HG03135 (cell line): ENCODE results near the gene HDHD5.

Experiments used
- ATAC-seq: cut with Tn5 transposase; IDR thresholded peaks from one replicate; pipeline ENCODE4 v1.9.1; 2021; ENCODE audit warnings: mild to moderate bottlenecking, moderate library complexity; ENCODE audit not compliant: unreplicated experiment

Gene HDHD5

GRCh38 chr22:17158568-17159503, at the start of gene HDHD5:
HDHD5 (minus strand) TSS chr22:17159277; CDS start chr22:17159251, 26 bp downstream.
- peak; percentile 76 for ATAC-seq

DNA sequence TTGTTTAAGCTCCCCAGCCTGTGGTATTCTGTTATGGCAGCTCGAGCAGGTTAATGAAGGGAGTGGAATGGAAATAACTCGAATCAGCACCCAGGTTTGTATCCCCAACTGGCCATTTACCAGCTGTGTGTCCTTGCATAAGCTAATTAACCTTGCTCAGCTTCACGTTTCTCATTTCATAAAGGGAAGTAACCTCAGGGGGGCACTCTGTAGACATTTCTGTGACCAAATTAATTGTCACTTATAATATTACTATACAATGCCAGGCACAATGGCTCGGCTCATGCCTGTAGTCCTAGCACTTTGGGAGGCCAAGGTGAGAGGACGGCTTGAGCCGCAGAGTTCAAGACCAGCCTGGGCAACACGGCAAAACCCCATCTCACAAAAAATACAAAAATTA, 46.4 kb upstream of the HDHD5 start:
- ATAC-seq, result no peak

DNA sequence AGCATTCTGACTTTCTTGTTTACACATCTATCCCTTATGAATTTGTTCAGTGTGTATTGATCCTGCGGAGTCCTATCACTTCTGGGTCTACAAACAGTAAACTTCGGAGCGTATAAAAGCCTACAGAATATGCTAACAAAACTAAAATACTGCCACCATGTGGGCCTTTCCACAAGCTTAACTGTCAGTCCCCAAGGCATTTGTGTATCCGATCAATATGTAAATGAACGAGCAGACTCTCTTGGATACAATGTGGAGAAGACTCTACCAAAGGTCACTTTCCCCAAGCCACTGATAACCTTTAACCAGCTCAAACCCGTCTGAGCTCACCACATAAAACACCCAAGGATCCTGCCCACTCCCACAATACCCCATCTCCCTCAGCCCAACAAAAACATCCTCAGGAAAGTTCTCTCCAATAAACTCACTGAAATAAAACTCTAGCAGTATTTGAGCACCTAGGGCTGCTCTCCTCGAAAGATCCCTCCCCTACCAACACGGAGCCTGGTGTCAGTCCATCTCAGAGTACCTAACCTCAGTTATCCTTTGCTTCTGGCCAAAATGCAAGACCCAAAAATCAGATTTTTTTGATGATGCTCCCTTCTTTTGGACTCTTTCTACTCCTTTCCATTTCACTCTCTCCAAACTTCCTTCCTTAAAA, 42.3 kb upstream of the HDHD5 start:
- no peak for ATAC-seq

DNA sequence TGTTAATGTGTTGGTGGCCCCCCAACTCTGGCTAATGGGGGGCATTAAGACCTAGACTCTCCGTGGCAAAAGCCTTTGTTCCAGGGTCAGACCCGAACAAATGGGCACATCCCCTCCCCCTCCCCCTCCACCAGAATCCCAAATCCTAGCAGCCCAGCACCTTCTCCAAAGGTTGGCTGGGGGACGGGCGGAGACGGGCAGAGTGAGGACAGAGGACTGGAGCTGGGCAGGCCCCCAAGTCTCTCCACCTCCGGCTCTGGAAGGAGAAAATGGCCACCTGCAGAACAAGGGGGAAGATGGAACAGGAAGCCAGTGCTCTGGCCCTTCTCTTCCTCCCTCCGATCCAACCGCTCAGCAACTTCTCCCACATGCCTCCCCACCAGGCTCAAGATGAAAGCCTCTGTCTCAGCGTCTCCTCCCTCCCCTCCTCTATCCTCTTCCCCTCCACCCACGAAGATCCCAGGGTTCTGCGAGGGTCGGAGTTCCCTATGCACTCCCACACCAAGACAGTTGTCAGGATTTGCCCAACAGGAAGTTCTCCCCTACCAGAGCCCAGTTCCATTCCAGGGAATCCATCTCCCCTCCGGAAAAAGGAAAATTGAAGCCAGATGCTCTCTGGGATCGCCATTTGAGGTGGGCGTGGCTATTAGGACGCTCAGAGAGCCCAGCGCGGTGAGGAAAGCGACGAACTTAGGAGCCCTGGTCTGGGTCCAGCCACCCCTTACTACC, 40.1 kb upstream of the HDHD5 start:
- no peak for ATAC-seq

DNA sequence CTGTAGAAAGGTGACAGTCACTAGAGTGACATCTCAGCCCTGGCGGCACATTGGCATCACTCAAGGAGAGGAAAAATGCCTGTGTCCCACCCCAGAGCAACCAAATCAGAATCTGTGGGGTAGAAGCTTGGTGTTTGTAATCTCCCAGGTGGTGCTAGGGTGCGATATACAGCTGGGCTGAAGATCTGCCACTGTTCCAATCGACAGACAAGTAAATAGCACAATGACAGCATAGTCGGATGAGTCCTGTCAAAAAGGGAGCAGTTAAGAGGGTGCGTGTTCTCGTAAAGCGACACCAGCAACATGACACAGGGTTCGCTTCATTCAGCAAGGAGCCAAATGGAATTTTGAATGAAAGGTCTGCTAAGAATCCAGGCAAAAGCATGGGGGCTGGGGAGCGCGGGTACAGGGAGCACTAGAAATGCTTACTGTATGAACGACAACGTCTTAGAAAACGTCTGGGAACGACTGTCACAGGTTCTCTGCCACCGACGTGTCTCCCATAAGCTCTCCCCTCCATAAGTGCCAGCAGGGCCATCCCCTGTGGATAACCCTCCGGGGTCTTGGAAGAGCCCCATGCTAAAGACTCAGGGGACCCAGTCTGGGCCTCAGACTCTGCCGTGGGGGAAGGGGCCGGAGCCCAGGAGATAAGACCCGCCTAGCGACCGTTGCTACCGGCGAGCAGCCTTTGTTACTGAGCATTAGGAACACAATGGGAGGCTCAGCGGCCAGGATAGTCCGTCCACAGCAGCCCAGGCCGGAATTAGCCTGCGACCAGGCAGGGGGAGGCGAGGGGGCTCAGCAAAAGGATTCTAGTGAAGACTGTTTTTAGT, 39.3 kb upstream of the HDHD5 start:
- no peak for ATAC-seq

DNA sequence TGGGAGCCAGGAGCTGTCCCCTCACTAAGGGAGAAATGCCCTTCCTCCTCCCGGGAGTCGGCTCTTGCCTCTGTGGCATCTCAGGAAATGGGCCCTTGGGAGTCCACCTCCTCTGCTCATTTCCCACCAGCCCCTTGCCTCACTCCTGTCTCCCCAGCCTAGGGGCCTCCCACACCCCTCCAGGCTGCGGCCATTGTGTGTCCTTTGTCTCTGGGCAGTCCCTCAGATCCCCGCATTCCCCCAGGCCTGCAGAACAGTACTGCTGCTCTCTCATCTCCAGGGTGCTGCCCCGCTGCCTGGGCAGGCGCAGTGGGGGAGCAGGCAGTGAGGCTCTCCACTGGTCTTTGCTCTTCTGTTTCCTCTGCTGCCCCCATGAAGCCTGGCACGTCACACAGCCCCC, 35.1 kb upstream of the HDHD5 start:
- no peak for ATAC-seq

GRCh38 chr22:17192186-17192585, 33.1 kb upstream of the HDHD5 start:
- ATAC-seq, result no peak

DNA sequence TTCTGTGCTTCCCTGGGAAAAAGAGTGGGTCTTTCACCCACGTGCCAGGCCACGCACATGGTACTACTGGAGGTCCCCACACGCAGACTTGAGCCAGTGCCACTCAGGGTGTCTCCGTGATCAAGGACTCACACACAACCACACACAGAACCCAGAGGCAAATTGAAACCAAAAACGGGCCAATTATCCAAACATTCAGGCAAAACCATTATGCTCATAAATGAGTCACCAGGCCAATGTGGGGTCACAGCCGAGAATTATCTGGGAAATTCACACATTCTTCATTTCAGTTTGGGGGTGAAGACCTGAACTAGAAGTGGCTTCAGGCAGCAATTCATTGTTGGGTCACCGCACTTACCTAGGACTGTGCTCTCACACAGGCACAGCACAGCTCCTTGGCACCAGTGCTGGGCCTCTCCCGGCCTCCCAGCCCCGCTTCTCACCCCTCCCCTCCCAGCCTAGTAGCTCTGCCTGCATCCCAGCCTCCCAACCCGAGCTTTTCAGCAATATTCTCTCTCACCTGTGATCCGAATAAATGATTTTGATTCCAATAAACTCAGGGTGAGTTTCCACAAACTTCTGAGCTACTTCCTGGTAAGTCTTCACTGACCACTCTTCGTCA, 32.2 kb upstream of the HDHD5 start:
- ATAC-seq, result no peak

DNA sequence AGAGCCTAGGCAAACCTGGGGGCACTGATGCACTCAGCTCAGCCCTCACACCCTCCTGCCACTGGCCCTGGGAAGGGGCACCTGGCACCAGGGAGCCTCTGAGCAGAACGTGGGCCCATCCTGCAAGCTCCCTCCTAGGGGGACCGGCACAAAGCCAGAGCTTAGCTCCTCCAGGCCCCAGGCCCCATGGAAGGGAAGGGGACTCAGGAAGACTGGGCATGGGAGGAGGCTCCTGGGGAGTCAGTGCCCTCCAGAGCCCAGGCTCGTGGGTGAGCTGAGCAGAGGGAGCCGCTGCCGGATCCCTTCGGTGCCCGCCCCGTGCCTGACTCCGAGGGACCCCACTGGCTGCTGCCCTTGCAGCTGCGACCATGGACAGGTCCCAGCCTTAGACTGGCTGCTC, 31.6 kb upstream of the HDHD5 start:
- no peak for ATAC-seq

GRCh38 chr22:17176715-17177114, 17.6 kb upstream of the HDHD5 start:
- no peak for ATAC-seq

GRCh38 chr22:17172029-17172833, 13.2 kb upstream of the HDHD5 start:
- no peak for ATAC-seq

DNA sequence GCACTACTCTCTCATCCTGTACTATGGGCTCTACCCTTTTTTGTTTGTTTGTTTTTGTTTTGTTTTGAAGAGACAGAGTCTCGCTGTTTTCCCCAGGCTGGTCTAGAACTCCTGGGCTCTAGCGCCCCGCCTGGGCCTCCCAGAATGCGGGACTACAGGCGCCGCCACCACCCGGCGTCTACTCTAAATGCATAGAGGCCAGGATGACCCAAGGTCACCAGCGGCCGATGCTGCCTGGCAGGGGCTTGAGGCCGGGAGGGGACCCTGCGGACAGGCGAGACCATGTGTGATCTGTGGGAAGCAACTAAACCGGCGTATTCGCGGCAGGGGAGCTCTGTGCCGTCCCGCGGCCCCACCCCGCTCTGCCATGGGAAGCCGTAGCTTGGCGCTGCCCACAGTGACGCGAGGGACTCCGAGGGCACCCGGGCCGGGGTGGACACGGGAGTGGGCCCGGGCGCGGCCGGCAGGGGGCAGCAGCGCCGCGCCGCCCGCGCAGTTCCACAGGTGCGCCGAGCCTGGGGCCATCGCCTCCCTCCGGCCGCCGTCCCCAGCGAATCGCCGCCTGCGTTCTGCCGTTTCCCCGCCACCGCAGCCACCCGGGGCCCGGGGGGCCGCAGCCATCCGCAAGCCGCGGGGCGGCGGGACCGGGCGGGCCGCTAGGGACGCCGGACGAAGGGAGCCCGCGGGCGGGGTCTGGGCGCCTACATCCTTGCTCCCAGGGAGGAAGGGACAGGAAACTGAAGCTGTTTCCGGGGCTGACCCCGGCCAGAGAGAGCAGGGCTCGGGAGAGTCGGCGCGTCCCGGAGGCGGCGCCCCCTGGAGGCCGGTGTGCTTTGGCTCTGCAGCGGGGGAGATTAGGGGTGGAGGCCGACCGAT, 12.3 kb upstream of the HDHD5 start:
- ATAC-seq, result peak; percentile 89

DNA sequence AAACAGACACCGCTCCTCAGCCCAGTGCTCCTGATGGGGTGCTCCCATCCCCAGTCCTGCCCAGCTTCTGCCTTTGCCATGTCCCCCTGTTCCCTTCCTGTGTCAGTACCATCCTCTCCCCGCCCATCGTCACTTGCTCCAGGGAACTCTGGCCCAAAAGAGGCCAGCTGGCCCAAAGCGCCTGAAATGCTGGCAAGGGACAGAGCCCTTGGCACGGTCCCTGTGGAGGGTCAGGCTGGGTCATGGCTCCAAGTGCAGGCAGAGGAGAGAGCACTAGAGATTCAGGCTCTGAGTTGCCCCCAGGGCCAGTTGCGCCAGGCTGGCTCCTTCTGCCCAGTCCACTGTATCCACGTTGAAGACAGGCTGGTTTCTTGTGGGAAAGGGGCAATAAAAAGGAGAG, 8.4 kb upstream of the HDHD5 start:
- no peak for ATAC-seq

DNA sequence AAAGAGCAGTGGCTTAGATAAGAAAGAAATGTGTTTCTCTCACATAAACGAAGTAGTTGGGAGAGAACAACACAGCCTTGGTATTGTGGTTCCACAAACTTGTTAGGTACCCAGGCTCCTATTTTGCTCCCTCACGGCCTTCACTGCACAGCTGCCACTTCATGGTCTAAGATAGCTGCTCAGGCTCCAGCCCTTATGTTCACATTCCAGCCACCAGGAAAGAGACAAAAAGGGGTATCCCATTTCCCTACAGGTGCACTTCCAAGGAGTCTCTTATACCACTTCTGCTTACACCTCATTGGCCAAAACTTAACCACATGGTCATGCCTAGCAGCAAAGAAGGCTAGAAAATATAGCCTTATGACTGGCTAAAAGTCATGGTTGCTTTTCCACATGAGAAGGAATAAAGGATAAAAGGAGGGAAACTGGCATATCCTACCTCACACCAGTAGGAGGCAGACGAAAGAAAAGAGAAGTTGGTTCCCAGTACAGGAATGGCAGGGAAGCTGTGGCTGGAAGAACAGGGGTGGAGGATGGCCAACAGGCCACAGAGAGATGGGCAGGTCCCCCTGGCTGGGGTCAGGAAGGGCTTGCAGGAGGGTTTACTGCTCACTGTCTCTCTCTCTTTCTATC, 5.4 kb upstream of the HDHD5 start:
- no peak for ATAC-seq

DNA sequence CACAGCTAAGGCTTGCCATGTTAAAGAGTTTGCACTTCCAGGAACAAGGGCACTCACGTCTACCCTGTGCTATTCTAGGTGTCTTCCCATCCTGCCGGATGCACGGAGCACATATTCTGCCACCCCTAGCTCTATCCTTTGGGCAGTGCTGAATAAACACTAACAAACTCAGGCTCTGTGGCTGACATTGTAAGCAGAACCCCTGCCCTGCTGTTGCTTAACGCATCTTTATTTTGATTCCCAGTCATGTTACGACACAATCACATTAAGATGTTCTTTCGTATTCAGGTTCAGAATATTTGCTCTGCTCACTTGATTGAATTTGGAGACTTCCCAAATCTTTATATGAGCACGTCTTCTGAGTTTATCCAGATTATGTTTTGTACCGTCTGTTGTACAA, 3.7 kb upstream of the HDHD5 start:
- ATAC-seq, result no peak

DNA sequence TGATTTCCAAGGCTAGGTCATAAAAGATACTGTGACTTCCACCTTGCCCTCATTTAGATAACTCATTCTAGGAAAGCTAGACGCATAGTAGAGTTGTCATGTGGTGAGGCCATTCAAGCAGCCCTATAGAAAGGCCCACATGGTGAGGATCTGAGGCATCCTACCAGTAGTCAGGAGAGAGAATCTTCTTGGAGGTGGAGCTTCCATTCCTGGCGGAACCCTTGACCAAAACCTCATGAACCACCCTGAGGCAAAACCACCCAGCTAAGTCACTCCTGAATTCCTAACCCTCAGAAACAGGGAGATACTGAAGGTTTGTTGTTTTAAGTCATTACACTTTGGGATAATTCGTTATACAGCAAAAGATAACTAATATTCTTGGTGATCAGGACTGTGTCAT, 2.9 kb upstream of the HDHD5 start:
- no peak for ATAC-seq

GRCh38 chr22:17159504-17159951, 451 bp upstream of the HDHD5 start:
- ATAC-seq, result peak; percentile 25

DNA sequence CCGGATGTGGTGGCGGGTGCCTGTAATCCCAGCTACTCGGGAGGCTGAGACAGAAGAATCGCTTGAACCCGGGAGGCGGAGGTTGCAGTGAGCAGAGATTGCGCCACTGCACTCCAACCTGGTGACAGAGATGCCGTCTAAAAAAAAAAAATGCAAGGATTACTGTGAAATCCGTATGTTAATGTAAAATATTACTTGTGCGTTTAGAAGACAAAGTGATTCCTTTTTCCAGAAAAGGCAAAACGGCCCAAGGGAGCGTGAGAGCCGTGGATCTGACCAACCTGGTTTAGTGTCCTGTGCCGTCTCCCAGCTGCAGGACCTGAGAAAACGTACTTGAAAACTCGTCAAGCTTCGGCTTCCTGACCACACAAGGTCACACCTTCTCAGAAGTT, 905 bp downstream of the HDHD5 start:
- no peak for ATAC-seq
